HepG2 (cell line): Measurements from ENCODE around the gene MAPK11. TPM values are rescaled to one million over a fixed set of nuclear protein-coding genes. Genes with fewer than 3 reads are reported as not detected.

ENCODE experiments used
- ARID2 ChIP-seq: sonication (generic); formaldehyde crosslinking; IDR thresholded peaks from 2 replicates; pipeline ENCODE4 v1.8.1; 2022; ENCODE audit warnings: mild to moderate bottlenecking, missing genetic modification reagents, borderline replicate concordance
- CSRNP2 ChIP-seq: sonication (generic); formaldehyde crosslinking; conservative IDR thresholded peaks from 2 replicates; pipeline ENCODE4 v1.8.0; 2022; ENCODE audit warnings: low read depth, missing genetic modification reagents
- GTF2F1 ChIP-seq: fragments of 150-350 bp; IDR thresholded peaks from 2 replicates; pipeline ENCODE4 v1.6.1; 2014; ENCODE audit warnings: low read length
- HCFC1 ChIP-seq: fragments of 150-350 bp; IDR thresholded peaks from 2 replicates; pipeline ENCODE4 v1.6.1; 2014; ENCODE audit warnings: low read depth, low read length
- HES4 ChIP-seq: sonication (generic); formaldehyde crosslinking; IDR thresholded peaks from 2 replicates; pipeline ENCODE4 v1.9.0; 2021; ENCODE audit warnings: mild to moderate bottlenecking, missing genetic modification reagents, borderline replicate concordance
- HMGXB3 ChIP-seq: sonication (generic); formaldehyde crosslinking; IDR thresholded peaks from 2 replicates; pipeline ENCODE4 v1.4.0; 2020; ENCODE audit warnings: missing genetic modification reagents, borderline replicate concordance
- KLF13 ChIP-seq: sonication (generic); formaldehyde crosslinking; IDR thresholded peaks from 2 replicates; pipeline ENCODE4 v1.4.0; 2020; ENCODE audit warnings: mild to moderate bottlenecking, missing genetic modification reagents
- LBX2 ChIP-seq: sonication (generic); formaldehyde crosslinking; IDR thresholded peaks from 2 replicates; pipeline ENCODE4 v1.5.0; 2020; ENCODE audit warnings: missing genetic modification reagents, mild to moderate bottlenecking, borderline replicate concordance
- NCOA1 ChIP-seq: sonication (generic); formaldehyde crosslinking; IDR thresholded peaks from 2 replicates; pipeline ENCODE4 v1.9.0; 2021; ENCODE audit warnings: missing genetic modification reagents
- NFE2L1 ChIP-seq: sonication (generic); formaldehyde crosslinking; IDR thresholded peaks from 2 replicates; pipeline ENCODE4 v1.4.0; 2020; ENCODE audit warnings: missing genetic modification reagents, mild to moderate bottlenecking, borderline replicate concordance
- NR0B2 ChIP-seq: sonication (generic); formaldehyde crosslinking; IDR thresholded peaks from 2 replicates; pipeline ENCODE4 v1.4.0; 2020; ENCODE audit warnings: mild to moderate bottlenecking, missing genetic modification reagents
- NR1H2 ChIP-seq: sonication (generic); formaldehyde crosslinking; IDR thresholded peaks from 2 replicates; pipeline ENCODE4 v1.8.1; 2022; ENCODE audit warnings: low read depth, missing genetic modification reagents, borderline replicate concordance
- RAD21 ChIP-seq: fragments of 450-650 bp; formaldehyde crosslinking; IDR thresholded peaks from 2 replicates; pipeline ENCODE4 v1.5.0; 2020; ENCODE audit warnings: mild to moderate bottlenecking
- RNF2 ChIP-seq: fragments of 450-650 bp; conservative IDR thresholded peaks from 2 replicates; pipeline ENCODE4 v1.6.1; 2016; ENCODE audit warnings: low read depth
- SP2 ChIP-seq: sonication (generic); formaldehyde crosslinking; IDR thresholded peaks from 2 replicates; pipeline ENCODE4 v1.5.1; 2020; ENCODE audit warnings: mild to moderate bottlenecking, missing genetic modification reagents
- TSC22D2 ChIP-seq: sonication (generic); formaldehyde crosslinking; IDR thresholded peaks from 2 replicates; pipeline ENCODE4 v1.5.1; 2020; ENCODE audit warnings: missing genetic modification reagents, mild to moderate bottlenecking, borderline replicate concordance
- ZNF383 ChIP-seq: sonication (generic); formaldehyde crosslinking; IDR thresholded peaks from 2 replicates; pipeline ENCODE4 v1.4.0; 2020; ENCODE audit warnings: missing genetic modification reagents, mild to moderate bottlenecking, borderline replicate concordance
- ZNF597 ChIP-seq: sonication (generic); formaldehyde crosslinking; IDR thresholded peaks from 2 replicates; pipeline ENCODE4 v1.5.0; 2020; ENCODE audit warnings: missing genetic modification reagents
- ZNF775 ChIP-seq: sonication (generic); formaldehyde crosslinking; IDR thresholded peaks from 2 replicates; pipeline ENCODE4 v1.4.0; 2020; ENCODE audit warnings: missing genetic modification reagents, mild to moderate bottlenecking, moderate library complexity, borderline replicate concordance
- ZNF878 ChIP-seq: sonication (generic); formaldehyde crosslinking; IDR thresholded peaks from 2 replicates; pipeline ENCODE4 v1.8.1; 2023; ENCODE audit warnings: mild to moderate bottlenecking, missing genetic modification reagents, moderate library complexity
- polyA plus RNA-seq, 8 experiments: library from polyadenylated mRNA; depleted of rRNA in 3 of 8; stranded (reverse) in 7 of 8; unstranded in 1 of 8; fragments of >200 nt; fragmentation: Illumina TruSeq in 4 of 8; extraction: Trizol in 4 of 8; gene quantifications; 2 replicates each; pipeline versions ENCODE4 v1.2.1 to v1.2.3, GENCODE V29; 2011 to 2016; ENCODE audit warnings: low read depth in 4 of 8, missing spikeins in 1 of 8, mixed read lengths in 1 of 8; ENCODE audit not compliant: insufficient read depth in 1 of 8
- total RNA-seq, 5 experiments: library from RNA; depleted of rRNA; stranded (reverse); fragments of >200 nt; fragmentation: Illumina TruSeq; extraction: Trizol; gene quantifications; 2 replicates each; pipeline ENCODE4 v1.2.3, GENCODE V29; 2016; ENCODE audit warnings: low read depth in 1 of 5

The MAPK11 gene
- total and polyA plus RNA-seq, 2 of the 13 experiments (the other 11 are each of a cell fraction or from before 2014, with no cell fraction given), result 0.15 to 0.17 TPM

GRCh38 chr22:50244420-50245213, 25.6 kb downstream of the MAPK11 start, which contains the start of gene TUBGCP6 (continued):
- TF ChIP-seq NFE2L1 (CRISPR knock-in tag) (peak; percentile 59; the same call in 1 of the 2 replicates), RAD21 (peak; percentile 39; the same call in 1 of the 2 replicates), NR0B2 (CRISPR knock-in tag) (peak; percentile 92), HMGXB3 (CRISPR knock-in tag) (peak; percentile 72; the same call in 1 of the 2 replicates), LBX2 (CRISPR knock-in tag) (no peak; the same call in 1 of the 2 replicates), GTF2F1 (no peak), KLF13 (CRISPR knock-in tag) (0 out of 2 replicates have a peak, but pooled peaks have one; percentile 41), TSC22D2 (CRISPR knock-in tag) (peak; percentile 93), ZNF383 (CRISPR knock-in tag) (no peak), ZNF878 (no peak), NCOA1 (CRISPR knock-in tag) (no peak; the same call in 1 of the 2 replicates), HCFC1 (peak; percentile 81), ZNF775 (CRISPR knock-in tag) (no peak), RNF2 (0 out of 2 replicates have a peak, but pooled peaks have one; percentile 43), SP2 (CRISPR knock-in tag) (peak; percentile 81), NR1H2 (no peak; the same call in 1 of the 2 replicates), HES4 (peak; percentile 86), CSRNP2 (CRISPR knock-in tag) (no peak), ARID2 (CRISPR knock-in tag) (peak; percentile 90), ZNF597 (CRISPR knock-in tag) (no peak)
